GM21381 (cell line): ENCODE results near the gene CTU1.

Experiments
- ATAC-seq: cut with Tn5 transposase; IDR thresholded peaks from one replicate; pipeline ENCODE4 v1.9.1; 2021; ENCODE audit warnings: mild to moderate bottlenecking, moderate library complexity; ENCODE audit not compliant: unreplicated experiment

CTU1 gene

GRCh38 chr19:51084505-51084904 is 23.7 kb downstream of the CTU1 start:
- ATAC-seq: no peak

DNA sequence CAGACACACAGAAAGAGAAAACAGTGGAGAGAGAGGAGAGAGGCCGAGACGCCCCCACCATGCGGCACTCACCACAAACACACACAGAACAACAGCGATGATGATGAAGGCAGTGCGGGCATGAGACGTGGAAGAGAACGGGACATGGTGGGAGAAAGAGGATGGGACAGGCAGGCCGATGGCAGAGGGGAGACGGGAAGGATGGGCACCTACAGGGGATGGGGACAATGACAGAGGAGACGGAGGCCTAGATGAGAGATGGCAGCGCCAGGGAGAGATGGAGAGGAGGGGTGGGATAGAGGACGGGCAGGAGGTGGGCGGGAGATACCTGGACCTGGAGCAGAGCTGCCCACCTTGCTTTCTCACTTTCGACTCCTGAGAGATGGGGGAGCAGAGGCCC is 24.4 kb downstream of the CTU1 start:
- no peak for ATAC-seq

- no peak for ATAC-seq
Observed at GRCh38 chr19:51083181-51083580, 25.0 kb downstream of the CTU1 start.

DNA sequence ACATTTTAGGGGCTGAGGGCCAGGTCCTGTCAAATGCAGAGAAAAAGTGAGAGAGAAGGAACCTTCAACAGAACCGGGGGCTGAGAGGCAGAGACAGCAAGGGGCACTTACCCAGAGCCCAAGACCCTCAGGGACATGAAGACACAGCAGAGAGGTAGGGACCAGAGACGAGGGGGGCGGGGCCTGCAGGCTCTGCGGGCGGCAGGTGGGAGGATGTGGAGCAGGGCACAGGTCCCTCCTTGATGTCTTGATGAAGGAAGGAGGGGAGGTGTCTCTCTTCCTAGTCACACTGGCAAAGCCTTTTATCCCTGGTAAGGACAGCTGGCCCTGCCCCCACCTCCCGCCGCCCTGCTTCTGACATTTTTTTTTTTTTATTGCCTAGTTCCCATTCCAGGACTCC is 25.6 kb downstream of the CTU1 start, which contains the start of gene KLK14:
Gene KLK14, minus strand, starts transcription at position 277 of the 400 bp plus-strand sequence. Its CDS starts 273 bp downstream, at position 4.
- ATAC-seq: no peak

DNA sequence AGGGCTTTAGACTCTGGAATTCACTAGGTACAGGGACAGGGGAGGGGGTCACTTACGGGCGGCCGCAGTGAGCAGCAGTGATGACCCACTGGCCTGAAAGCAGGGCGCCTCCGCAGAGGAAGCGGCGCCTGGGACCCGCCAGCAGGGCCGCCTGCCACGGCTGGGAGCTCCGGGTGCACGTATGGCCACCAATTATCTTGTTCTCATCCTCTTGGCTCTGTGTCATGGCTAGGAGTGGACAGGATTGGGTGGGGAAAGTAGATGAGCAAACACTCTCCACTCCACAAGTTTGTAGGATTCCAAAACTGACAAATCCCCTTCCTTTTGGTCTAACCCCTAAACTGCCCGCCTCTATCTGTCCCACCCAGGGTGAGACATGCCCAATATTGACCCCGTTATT is 26.7 kb downstream of the CTU1 start:
- no peak for ATAC-seq

DNA sequence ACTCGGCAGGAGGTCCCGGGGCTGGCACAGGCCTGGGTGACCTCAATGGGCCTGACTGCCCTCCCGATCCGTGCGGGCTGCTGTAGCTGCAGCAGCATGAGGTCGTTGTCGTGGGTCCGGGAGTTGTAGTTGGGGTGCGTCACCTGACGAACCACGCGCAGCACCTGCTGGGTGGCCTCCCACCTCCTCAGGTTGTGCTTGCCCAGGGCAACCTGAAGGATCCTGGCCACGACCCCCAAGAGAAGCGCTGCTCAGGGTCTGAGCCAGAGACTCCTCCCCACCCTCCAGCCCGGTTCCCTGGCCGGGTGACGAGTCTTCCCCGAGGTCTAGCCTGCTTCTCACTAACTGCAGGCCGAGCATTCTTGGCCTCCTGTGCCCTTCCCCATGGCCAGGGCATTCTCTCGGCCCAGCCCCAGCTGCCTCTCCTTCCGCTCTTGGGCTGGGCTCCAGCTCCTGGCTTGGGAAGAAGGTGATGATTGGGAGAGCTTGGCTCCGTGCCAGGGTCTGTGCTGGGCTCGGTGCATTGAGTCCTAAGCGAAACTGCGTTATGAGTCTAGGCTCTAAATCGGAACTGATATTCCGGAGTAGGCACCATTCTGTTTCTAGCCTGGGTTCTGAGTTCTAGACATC is 28.6 kb downstream of the CTU1 start:
- ATAC-seq: no peak

GRCh38 chr19:51078731-51079130 is 29.5 kb downstream of the CTU1 start:
- no peak for ATAC-seq

DNA sequence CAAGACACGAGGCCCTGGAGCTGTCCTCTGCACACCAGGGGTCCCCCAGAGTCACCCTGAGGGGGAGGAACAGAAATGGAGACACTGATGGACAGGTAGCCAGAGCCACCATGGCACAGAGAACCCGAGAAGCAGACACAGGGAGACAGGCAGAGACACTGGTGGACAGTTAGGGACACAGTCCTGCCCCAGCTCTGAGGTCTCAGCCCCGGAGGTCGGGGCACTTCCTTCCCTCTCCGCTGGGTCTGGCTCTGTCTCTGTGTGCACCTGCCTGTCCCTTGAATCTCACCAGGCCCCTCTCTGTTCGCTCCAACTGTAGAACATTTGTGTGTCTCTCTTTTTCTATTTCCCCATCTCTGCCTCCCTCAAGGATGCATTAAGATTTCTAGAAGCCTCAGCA is 30.1 kb downstream of the CTU1 start:
- no peak for ATAC-seq

GRCh38 chr19:51076631-51077213 is 31.5 kb downstream of the CTU1 start:
- no peak for ATAC-seq

GRCh38 chr19:51075998-51076397 is 32.2 kb downstream of the CTU1 start:
- no peak for ATAC-seq

DNA sequence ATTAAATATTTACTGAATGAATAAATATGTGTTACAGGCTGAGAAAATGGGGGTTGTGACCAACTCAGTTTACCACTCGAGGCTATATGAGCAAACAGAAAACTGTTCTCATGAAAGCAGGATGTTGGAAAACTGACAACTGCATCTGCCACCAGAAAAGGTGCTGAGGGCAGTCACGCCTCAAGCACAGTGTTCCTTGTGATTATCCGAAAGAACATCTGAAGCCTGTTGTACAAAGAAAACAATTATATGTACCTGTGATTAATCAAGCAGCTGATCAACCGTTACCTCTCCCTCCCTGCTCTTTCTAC is 37.2 kb downstream of the CTU1 start:
- ATAC-seq: no peak

DNA sequence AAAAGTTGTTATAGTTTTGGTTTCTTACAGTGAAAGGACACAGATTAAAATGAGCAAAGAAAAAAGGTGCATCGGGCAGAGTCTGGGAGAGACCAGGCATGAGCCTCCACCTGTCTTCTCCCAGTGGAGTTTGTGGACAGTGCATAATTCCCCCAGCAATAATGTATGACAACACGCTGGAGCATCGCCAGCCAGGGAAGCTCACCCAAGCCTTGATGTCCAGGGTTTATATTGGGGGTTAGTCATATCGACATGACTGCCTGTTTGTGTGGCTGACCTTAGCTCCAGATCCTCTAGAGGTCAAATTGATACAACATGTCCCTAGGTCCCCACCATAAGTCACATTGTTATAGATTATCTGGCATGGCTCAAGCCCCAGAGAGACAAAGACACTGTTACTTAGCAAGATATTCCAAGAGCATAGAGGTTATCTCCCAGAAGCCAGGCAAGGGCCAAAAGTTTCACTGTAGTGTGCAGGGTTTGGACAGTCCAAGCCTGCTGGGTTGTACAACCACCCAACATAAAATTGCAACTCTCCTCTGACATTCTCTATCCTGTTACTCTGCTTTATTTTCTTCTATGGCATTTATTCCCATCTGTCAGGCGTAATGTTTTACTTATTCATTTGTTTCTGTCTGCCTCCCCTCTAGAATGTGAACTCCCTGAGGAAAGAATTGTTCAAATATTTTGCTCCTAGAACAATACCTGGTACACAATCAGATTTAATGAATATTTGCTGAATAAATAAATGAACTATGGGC is 37.7 kb downstream of the CTU1 start:
- no peak for ATAC-seq

DNA sequence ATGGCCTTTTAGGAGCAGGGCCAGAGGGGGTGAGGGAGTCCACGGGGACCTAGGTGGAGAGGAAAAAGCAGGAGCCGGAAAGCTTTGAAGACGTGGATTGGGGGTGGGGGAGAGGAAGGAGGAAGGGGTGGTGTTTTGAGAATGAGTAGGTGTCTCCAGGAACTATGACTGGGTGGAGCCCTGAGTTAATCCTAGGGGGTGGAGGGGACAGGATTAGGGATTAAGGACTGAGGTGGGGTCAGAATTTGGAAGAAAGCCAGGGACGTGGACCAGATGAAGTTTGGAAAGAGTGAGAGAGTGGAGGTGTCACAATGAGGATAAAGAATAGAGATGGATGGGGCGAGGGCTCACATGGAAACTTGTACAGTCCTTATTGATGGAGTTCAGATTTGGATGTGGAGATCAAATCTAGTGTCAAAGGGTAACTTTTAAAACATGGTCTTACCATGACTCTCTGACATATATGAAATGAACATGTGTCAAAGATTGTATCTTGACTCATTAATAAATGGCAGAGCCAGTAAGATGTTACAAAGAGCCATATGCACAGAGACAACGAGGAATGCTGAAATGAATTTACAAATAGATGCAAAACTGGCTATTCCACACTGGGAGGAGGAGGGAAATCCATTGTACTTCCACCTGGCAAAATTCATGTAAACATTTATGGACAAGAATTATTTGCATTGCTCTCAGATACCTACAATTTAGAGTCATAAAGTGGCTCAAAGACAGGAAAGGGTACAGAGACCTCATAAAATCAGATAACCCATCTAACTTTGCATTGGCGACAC is 41.6 kb downstream of the CTU1 start:
- ATAC-seq: no peak

GRCh38 chr19:51065221-51065960 is 42.8 kb downstream of the CTU1 start:
- no peak for ATAC-seq

- no peak for ATAC-seq
Observed at GRCh38 chr19:51064534-51065220, 43.5 kb downstream of the CTU1 start, which contains the start of gene KLK13. Gene KLK13, minus strand, starts transcription at chr19:51065092. Its CDS starts 25 bp downstream, at chr19:51065067.

GRCh38 chr19:51063664-51064063 is 44.5 kb downstream of the CTU1 start:
- ATAC-seq: no peak

DNA sequence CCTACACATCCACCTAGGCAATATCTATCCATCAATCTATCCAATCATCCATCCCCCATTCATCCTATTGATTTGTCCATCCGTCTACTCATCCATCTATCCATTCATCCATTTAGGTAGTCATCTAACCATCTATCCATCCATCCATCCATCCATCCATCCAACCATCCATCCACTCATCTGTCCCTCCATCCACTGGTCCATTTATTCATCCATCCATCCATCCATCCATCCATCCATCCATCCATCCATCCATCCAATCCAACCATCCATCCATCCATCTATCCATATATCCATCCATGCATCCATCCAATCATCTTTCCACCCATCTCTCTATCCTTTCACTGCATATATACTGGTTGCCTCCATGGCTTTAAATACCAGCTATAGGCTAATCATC is 47.2 kb downstream of the CTU1 start:
- ATAC-seq: no peak

DNA sequence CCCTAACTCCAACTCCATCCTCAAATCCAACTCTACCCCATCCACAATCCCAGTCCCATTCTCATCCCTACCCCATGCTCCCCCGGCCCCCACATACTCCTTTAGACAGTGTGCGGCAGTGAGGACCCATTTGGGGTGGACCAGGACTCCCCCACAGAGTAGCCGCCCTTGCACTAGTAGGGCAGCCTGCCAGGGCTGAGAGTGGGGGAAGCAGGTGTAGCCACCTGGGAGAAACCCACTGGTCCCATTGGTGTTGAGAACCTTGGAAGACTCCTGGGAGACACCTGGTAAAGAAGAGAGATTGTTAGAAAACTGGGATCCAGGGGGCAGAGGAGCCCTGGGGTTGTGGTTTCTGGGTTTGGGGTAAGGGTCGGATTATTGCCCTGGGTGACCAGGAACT is 47.9 kb downstream of the CTU1 start:
- ATAC-seq: no peak

DNA sequence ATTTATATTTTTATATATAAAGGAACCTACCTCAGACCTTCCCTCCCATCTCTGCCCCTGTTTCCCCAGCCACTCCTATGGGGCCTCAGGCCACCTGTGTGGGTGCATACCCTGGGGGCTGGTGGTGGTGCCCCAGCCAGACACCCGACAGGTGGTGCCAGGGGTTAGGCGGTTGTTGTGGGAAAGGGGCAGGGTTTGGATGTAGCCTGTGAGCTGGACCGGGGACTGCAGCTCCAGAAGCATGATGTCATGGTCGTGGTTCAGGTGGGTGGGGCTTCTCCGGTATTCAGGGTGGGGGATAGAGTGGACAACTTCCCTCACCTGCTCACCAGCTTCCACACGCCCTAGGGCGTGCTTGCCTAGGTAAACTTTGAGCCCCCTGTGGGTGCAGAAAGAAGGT is 48.5 kb downstream of the CTU1 start:
- no peak for ATAC-seq

DNA sequence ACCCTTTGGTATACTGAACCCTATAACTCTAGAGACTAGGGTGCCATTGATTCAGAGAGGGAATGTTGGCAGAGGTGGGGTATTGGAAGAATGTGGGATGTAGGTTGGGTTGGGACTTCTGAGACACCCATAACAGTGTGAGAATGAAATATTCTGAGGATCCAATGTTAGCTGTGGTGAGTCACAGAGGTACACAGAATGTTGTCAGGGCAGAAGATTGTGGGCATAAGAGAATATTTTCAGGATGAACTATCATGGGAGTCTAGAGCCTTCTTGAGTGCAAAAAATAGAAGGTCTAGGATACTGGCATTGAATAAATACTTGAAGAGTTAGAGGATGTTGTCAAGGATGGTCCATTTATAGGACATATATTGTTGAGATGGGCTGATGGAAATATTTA is 52.3 kb downstream of the CTU1 start:
- no peak for ATAC-seq
